ENCODE results near the gene LYL1.

DNA sequence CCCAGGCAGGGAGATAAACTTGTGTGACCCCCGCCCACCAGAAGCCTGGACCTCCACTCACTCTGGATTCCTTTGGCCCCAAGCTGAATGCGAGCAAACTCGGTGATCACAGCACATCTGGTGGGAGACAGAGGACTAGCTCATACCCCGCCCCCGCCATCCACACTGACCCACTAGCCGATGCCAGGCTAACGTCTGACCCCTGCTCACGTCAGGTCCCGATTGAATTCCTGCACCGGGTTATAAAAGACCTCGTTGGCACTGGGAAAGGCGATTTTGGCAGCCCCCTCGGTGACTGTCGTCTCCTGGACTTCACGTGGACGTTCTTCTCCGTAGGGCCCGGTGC, 13.3 kb upstream of the LYL1 start:
- TF ChIP-seq CTCF (IDR thresholded peaks at IDR 0.05; ENCODE audit: insufficient read depth, low read length) (no peak), POLR2AphosphoS5 (IDR thresholded peaks at IDR 0.05; ENCODE audit: low read depth) (no peak), GABPA (IDR thresholded peaks at IDR 0.05; ENCODE audit: low read depth) (no peak)
- TF ChIP-seq, protein P1, sequence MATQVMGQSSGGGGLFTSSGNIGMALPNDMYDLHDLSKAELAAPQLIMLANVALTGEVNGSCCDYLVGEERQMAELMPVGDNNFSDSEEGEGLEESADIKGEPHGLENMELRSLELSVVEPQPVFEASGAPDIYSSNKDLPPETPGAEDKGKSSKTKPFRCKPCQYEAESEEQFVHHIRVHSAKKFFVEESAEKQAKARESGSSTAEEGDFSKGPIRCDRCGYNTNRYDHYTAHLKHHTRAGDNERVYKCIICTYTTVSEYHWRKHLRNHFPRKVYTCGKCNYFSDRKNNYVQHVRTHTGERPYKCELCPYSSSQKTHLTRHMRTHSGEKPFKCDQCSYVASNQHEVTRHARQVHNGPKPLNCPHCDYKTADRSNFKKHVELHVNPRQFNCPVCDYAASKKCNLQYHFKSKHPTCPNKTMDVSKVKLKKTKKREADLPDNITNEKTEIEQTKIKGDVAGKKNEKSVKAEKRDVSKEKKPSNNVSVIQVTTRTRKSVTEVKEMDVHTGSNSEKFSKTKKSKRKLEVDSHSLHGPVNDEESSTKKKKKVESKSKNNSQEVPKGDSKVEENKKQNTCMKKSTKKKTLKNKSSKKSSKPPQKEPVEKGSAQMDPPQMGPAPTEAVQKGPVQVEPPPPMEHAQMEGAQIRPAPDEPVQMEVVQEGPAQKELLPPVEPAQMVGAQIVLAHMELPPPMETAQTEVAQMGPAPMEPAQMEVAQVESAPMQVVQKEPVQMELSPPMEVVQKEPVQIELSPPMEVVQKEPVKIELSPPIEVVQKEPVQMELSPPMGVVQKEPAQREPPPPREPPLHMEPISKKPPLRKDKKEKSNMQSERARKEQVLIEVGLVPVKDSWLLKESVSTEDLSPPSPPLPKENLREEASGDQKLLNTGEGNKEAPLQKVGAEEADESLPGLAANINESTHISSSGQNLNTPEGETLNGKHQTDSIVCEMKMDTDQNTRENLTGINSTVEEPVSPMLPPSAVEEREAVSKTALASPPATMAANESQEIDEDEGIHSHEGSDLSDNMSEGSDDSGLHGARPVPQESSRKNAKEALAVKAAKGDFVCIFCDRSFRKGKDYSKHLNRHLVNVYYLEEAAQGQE (IDR thresholded peaks at IDR 0.05; ENCODE audit: insufficient replicate concordance, low read depth), result no peak

Measured in HL-60 (cell line).